NCI-H1930 (cell line): ENCODE data around the gene AGMO.

ENCODE experiments used
- DNase-seq, 2 experiments: peaks; one replicate each; lab custom pipeline; 2025; lab: John Stamatoyannopoulos, UW

AGMO gene

DNA sequence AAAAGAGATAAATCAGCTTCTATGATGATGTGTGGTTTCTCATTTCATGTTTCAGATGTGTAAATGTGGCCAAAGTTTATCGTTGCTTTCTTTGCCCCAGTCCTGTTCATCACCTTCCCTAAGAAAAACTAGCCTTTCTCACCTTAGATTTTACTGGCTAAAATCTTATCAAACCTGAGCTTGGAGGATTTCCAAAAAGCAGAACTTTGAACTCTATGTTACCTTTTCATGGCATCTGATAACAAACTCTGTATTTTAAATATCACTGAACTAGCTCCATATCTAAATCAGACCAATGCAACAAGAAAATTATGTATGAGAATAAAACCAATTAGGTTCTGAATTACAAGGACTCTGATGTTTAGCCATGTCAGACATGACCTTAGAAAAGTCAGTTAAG, 335.8 kb downstream of the AGMO start:
- DNase-seq: no peak

DNA sequence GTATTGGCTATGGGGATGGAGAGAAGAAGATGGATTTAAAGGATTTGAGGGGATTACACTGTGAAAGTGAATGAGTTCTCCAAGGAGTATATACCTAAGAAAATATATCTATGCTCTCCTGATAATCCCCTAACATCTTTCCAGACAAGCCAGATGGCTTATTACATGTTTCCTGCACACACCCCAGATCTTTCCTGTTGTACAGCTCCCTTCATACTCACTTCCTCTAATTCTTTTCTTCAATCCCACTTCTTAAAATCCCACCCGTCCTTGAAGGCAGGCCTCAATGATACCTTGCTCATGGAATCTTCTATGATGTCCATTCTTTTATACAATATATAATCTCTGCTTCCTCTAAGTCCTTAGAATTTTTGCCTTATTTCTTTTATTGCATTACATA, 342.1 kb downstream of the AGMO start:
- DNase-seq: no peak

DNA sequence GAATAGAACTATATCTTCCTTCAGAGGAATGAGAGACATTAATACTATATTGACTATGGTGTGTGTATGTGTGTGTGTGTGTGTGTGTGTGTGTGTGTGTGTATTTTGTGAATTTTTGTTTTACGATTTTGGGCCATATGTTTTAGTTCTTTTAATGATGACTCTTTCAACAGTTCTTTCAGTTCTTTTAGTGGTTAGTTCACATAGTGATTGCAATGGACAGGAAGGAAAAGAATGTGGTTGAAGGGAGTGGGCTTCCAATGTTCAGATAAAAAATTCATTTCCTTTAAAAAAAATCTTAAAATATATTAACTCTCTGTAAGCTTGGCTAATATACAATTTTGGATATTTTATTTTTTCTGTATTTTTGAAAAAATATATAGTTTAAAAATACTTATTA, 343.6 kb downstream of the AGMO start:
- DNase-seq: no peak

DNA sequence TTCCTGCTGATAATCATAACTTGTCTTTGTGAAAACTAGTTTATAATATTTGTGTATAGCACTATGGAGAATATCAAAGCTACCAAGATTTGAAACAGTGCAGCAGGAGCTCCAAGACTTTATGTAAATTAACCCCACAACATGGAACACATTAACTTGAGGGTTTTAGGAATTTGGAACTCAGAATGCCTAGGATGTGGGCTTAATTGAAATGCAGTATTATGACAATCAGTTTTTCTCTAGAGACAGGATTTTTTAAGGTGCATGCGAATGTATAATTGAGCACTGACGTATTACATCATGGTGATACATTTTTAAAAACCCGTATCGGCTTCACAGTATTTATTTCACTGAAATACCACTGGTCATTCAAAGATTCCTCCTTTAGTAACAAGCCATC, 346.2 kb downstream of the AGMO start:
- DNase-seq: no peak

DNA sequence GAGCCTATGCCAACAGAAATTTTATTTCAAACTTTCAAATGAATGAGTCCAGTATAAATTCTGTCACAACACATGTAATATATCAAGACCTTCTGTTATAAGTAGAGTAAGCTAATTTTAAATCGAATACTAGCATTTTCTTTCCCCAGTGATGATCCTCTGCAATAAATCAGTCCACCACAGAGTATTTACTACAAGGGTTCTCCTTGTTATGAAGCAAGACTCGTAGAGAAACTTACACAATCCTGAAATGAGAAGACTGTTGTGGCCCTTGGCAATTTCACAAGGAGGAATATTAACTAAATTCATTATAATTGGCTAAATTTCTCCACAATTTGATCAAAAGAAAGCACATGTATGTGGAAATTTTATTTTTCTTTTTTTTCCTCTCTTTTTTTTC, 346.8 kb downstream of the AGMO start:
- DNase-seq: no peak

DNA sequence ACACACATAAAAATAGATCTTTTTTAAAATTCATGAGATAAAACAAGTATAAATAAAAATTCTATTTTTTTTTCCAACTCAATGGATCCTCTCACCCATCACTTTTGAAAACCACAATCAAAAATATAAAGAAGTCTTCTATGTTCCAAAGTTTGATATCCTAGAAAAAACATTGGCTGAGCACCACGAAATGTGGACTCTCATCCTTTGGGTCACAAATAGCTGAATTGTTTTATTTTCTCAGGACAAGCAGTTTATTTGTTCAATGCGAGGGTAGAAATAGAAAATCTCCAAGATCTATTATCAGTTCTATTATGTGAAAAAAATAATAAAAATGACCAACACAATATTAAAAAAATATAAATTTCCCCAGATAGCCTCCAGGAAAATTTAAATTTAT, 348.7 kb downstream of the AGMO start:
- no peak for DNase-seq

DNA sequence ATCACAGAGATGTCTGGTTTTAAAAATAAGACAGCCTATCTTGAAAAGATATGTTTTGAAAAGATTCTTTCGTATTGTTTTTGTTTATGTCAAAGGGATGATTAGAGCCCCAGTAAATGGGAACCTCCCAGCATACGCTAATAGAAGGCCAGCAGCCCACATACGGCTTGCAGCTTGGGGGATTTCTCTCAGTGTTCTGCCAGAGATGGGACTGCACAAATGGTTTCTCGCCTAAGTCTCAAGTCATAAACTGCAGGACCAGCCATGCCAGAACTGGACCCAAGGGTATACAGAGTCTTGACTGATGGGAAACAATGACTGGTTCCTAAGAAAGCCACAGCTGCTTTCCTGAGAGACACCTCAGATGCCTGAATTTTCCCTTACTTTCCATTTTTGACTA, 352.4 kb downstream of the AGMO start:
- DNase-seq: no peak

DNA sequence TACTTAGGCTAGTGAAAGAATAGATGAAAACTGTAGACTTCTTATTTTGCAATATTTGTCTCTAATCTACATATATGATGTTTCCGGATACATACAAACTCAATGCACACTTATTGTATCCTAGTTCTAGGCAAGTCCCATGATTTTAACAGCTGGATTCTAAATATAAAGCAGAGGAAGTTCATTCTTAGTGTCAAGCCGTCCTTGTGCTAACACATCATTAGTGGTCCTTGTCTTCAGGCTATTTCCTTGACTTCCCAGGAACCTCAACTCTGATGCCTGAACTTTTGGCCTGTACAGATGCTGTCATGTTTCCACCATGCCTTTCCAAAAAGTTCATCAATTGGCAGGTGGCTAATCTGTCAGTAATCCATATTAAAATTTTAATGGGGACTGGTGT, 357.4 kb downstream of the AGMO start:
- no peak for DNase-seq

DNA sequence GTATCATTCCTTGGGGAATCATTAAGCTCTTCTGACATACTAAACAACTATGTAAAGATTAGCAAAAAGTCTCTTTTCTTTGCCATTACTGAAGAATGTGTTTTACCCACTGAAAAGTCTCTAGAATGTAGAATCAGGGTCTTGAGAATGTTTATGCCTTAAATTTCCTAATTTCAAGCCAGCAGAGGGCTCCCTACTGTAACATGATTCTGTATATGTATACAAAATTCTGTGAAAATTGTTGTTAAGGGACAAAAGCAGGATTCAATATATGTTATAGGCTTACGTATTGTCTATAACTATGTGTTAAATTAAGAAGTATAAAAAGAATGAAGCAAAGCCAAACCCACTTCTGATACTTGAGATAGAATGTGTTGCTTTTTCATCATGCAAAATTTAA, 362.3 kb downstream of the AGMO start:
- no peak for DNase-seq

DNA sequence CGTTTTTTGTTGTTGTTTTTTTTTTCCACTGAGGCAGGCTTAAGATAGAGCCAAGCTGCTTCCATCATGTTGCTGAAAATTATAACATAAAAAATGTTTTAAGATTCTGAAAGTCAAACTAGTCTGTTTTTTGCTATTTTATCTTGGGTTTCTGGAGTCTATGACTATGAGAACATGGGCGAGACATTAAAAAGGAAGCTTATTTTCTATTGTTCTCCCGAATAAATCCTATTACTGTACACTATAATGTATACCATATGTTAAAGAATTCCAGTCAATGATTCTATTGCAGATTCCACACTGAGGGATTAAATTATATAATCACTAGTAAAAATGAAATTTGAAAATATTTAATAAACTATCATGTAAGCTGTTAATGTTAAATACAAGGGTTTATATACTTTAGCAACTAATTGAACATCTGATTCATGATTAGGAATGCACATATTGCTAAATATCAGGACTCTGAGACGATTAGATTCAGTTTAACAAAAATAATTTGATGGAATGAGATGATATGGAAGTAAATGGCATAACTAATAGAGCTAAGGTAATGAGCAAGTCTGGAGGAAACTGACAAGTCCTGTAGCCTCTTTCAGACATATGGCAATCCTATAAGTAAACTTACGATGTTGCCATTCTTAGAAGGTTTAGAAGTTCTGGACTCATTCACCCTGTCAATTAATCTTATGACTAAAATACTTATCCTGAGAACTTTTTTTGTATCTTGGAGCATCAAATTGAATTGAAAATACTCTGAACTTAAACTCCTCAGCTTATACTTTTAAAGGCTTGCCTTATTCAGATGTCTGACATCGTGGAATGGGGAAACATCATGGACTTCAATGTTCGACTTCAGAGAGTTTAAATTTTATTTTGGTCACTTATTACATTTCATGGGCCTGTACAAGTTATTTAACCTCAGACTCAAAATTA, 364.5 kb downstream of the AGMO start:
- no peak for DNase-seq

DNA sequence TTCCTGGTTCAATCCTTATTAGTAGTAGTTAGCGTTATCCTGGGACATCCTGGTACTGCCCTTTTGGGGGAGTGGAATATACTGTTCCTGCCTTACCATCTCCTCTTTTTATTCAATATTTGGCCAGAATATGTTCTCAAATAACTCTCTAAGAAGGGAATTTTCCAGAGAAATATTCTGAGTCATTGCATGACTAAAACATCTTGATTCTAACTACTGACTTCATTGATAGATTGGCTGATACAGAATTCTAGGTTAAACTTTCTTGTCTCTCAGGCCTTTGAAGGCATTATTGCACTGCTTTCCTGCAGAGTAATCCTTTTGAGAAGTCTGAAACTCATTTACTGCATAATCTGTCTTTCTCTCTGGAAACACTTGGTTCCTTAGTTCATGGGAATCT, 383.8 kb downstream of the AGMO start:
- no peak for DNase-seq

DNA sequence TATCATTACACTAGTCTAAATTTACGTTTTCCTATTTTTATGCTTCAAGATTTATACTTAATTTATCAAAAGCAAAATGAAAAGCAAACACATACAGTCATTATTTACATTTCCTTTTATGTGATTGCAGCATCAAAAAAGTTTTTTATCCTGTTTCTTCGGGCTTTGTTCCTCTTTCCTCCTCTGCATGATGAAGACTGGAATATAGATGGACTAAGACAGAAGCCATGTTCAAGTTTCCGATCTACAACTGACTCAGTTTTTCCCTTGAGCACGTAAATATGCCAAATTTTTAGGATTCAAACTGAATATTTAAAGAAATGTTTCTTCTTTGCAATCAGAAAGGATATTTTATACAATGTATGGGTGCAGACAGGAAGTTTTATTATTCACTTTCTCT, 385.7 kb downstream of the AGMO start:
- DNase-seq: no peak

DNA sequence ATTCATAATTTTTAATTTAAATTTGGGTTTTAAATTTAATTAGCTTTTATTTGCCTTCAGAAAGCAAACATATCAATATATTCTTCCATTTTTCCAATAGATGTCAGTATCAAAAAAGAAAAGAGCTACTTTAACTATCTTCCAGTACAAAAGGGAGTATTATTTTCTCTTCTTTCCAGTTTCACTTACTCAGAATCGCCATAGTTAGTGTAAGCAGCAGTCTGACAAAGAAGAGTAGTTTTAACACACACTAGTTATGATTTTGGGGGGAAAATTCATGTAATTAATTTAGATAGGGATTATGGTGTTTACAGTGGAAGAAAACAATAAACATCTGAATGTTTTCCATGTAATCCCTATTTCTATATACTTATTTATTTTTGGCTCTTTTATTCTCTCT, 386.7 kb downstream of the AGMO start:
- DNase-seq: peak in 1 of 2 experiments; percentile 18

DNA sequence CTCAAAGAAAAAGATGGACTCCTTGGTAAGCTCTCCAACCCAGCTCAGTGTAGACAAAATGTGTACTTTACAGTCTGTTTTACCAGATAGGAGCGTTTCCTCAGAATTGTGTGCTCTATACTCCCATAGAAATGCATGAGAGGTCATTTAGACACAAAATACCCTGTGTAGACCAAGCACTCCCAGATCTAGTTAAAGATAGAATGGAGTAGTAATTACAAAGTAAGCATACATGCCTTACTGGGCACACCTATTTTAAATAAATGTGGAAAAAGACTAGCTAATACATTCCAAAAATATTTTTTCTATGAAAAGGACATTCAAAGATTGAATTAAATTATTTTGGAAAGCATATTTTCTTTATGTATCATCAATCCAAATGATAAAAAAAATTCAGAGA, 387.3 kb downstream of the AGMO start:
- DNase-seq: no peak

DNA sequence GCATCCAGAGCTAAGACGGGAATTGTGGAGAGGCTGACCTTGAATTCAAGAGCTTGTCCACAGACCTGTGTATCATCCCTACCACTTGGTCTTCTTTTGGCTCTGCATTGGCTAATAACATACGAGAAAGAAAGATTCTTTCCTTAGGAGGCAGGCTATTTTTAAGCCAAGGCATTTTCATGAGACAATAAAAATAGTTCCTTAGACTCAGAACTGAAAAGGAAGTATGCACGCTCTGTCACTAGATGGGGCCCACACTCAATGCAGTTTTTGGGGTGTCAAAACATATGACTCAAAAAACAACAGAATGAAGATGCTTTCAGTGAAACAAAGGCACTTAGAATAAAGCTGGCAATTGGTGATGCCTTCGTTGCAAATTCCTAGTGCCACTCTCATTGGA, 393.3 kb downstream of the AGMO start:
- DNase-seq: no peak

DNA sequence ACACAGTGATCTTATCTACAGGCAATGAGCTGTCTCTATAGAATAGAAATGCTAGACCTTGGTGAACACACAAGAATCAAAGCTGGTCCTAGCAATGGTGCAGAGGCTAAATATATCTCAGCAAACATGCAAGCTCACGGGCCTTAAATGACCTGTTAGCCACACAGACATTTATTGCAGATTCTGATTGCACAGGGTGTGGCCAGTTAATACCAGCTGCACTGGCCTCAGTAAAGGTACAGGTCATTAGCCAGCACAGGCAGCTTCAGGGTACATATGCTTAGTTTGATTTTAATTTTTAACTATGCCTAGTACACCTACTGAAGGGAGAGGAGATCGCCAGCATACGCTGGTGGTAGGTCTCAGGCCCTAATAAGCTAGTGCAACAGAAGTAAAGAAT, 393.9 kb downstream of the AGMO start:
- no peak for DNase-seq

DNA sequence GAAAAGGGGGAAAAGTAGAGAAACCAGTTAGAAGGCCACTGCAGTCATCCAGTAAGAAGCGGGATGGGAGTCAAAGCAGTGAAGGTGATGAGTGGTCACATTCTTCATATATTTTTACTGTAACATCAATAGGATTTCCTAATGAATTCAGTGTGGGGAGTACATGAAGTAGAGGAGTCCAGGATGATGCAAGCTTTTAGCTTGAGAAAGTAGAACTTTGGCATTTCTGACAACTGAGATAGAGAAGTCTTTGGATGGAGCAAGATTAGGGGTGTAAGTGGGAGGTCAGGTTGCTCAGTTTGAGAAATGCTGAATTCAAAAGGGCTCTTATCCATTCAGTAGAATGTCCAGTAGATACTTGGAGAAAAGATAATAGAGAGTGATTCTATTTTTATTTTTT, 395.2 kb downstream of the AGMO start:
- no peak for DNase-seq

DNA sequence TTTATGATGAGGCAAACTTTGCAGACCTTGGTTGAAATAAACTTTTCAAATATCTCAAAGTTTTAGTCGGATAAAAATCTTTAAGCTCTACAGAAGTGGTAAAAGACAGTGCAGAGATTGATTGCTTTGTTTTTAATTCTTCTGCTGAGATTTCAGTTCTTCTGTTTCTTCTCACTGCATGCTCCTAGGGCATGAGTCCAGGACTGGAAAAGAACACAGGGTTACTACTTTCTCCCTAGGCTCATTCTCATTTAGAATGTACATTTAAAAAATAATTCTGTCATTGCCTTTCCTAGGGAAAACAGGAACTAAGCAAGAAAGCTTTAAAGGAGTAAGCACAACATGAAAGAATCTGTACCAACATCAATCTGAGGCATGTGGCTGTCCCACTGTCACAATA, 402.6 kb downstream of the AGMO start:
- DNase-seq: no peak

DNA sequence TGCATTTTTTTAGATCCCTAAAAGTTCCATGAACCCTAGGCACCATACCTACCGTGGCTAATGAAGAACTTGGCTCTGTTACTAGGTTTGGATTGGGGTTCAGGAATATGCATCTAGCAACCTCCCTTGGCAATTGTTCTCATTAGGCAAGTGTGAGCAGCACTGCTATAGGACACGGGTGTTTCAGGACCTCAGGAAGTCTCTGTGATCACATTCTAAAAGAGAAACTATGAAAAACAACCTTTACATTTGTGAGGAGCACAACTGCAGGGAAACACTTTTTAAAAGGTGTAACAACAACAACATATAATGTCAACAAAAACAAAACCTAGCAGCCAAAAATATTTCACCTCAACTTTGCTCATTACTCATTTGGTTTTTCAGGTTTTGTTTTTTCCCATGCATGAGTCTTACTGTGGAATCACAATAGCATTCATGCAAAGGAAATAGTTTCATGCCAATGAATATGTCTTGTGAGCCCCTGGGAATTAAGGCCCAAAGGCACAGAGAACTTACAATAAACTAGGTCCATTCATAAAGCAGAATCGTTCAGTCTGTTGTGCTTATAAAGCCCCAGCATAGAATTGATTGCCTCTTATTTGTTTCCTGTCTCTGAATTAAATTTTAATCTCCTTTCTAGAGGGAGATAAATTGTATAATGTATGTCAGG, 403.5 kb downstream of the AGMO start:
- no peak for DNase-seq
